NCI-H748 treated with DMSO at 0.1 percent for 48 hours (cell line): ENCODE measurements around the gene ZNF853.
"Not testable (repeated sequence)": the region's sequence is repeated elsewhere in the genome, so short reads cannot be mapped to it uniquely, and the experiment has no call there.

Experiments used
- DNase-seq: peaks from one replicate; lab custom pipeline; 2025; lab: John Stamatoyannopoulos, UW

The ZNF853 gene

GRCh38 chr7:6614953-6615722 is at the start of gene ZNF853:
Gene ZNF853, plus strand, starts transcription at chr7:6615610. Its CDS starts 565 bp downstream, at chr7:6616175.
- DNase-seq, result no peak

- DNase-seq, result no peak
These were observed 49.8 kb upstream of the ZNF853 start for GRCh38 chr7:6565655-6566054.

- no peak for DNase-seq
These were observed 47.5 kb upstream of the ZNF853 start for GRCh38 chr7:6567886-6568285.

- no peak for DNase-seq
These were observed 44.1 kb upstream of the ZNF853 start for GRCh38 chr7:6571160-6571779.

- no peak for DNase-seq
These were observed 40.0 kb upstream of the ZNF853 start for GRCh38 chr7:6575281-6576023.

- DNase-seq, result no peak
These were observed 39.2 kb upstream of the ZNF853 start for GRCh38 chr7:6576024-6576866.

GRCh38 chr7:6576867-6577368 is 38.5 kb upstream of the ZNF853 start:
- DNase-seq, result not testable (repeated sequence)

- DNase-seq, result peak; percentile 69
These were observed 37.9 kb upstream of the ZNF853 start, which contains the start of gene ZDHHC4 for GRCh38 chr7:6577369-6578113. Gene ZDHHC4, plus strand, starts transcription at chr7:6577454. Its CDS starts 3,108 bp downstream, at chr7:6580562.

GRCh38 chr7:6578114-6579084 is 37.0 kb upstream of the ZNF853 start:
- DNase-seq, result no peak

- DNase-seq, result no peak
These were observed 36.0 kb upstream of the ZNF853 start for GRCh38 chr7:6579446-6579845.

- DNase-seq, result not testable (repeated sequence)
These were observed 29.5 kb upstream of the ZNF853 start for GRCh38 chr7:6585746-6586432.

GRCh38 chr7:6588566-6588965 is 26.8 kb upstream of the ZNF853 start:
- no peak for DNase-seq

- DNase-seq, result no peak
These were observed 26.1 kb upstream of the ZNF853 start for GRCh38 chr7:6589151-6589828.

- peak; percentile 42 for DNase-seq
These were observed 25.4 kb upstream of the ZNF853 start, which contains the start of gene INTS15 for GRCh38 chr7:6589829-6590644. Gene INTS15, plus strand, starts transcription at chr7:6590021. Its CDS starts 263 bp downstream, at chr7:6590284.

- DNase-seq, result no peak
These were observed 24.7 kb upstream of the ZNF853 start for GRCh38 chr7:6590645-6591110.

GRCh38 chr7:6600093-6600492 is 15.3 kb upstream of the ZNF853 start:
- no peak for DNase-seq

- no peak for DNase-seq
These were observed 11.0 kb upstream of the ZNF853 start for GRCh38 chr7:6604458-6604857.
